Ovary (tissue), 9 donors: ENCODE measurements around the gene NME7. TPM values are rescaled to one million over a fixed set of nuclear protein-coding genes. Genes with fewer than 3 reads are reported as not detected.

ENCODE experiments used
- DNase-seq, 5 donors: peaks; one replicate each; pipeline ENCODE4 v3.0.0-alpha.2; 2019 to 2020
- H3K27ac ChIP-seq, 2 donors: fragments of 200-600 bp; one replicate each; pipeline versions ENCODE4 v1.5.1 to v1.8.0; 2019 to 2022
- H3K27me3 ChIP-seq: fragments of 200-600 bp; one replicate; pipeline ENCODE4 v1.8.0; 2022
- H3K36me3 ChIP-seq: fragments of 200-600 bp; sonication (generic); one replicate; pipeline ENCODE4 v1.5.1; 2019
- H3K4me1 ChIP-seq: one replicate; pipeline ENCODE4 v1.8.1; 2013; ENCODE audit warnings: mild to moderate bottlenecking, moderate library complexity; ENCODE audit not compliant: insufficient read depth
- H3K4me3 ChIP-seq: fragments of 200-600 bp; sonication (generic); one replicate; pipeline ENCODE4 v1.5.1; 2017
- H3K9me3 ChIP-seq, 2 donors: fragments of 200-600 bp in 1 of 2; sonication (generic) in 1 of 2; one replicate each; pipeline versions ENCODE4 v1.5.1 to v1.8.1; 2013 to 2019; ENCODE audit warnings: mild to moderate bottlenecking in 1 of 2, moderate library complexity in 1 of 2
- CTCF ChIP-seq, 3 donors: fragments of 450-650 bp in 2 of 3; fragments of 200-600 bp in 1 of 3; IDR thresholded peaks; one replicate each; pipeline versions ENCODE4 v1.5.1 to v1.8.0; 2016 to 2022; ENCODE audit warnings: antibody characterized with exemption in 3 of 3, mild to moderate bottlenecking in 1 of 3
- EP300 ChIP-seq: sonication (generic); formaldehyde crosslinking; IDR thresholded peaks from one replicate; pipeline ENCODE4 v1.6.1; 2017; ENCODE audit warnings: antibody characterized with exemption
- POLR2A ChIP-seq: fragments of 450-650 bp; IDR thresholded peaks from one replicate; pipeline ENCODE4 v1.6.1; 2017; ENCODE audit warnings: antibody characterized with exemption, mild to moderate bottlenecking, moderate library complexity
- WGBS, 3 donors: extraction: QIAGEN DNeasy Blood & Tissue Kit in 1 of 3; methylation state at CpG; one replicate each; pipeline versions ENCODE4 v1.1.5 to v1.1.7; 2013 to 2017; 5-methylcytosine and 5-hydroxymethylcytosine counted together
- intact Hi-C, 4 donors: fragments of 100-400 bp; cut with DNase I; formaldehyde crosslinking; loops; one replicate each; pipeline versions ENCODE4 v1.11.0 to v1.15.1; 2022 to 2023
- polyA plus RNA-seq, 2 donors: library from polyadenylated mRNA; stranded (reverse); fragments of 200-250 nt in 1 of 2; fragments of 350-450 nt in 1 of 2; fragmentation: Illumina TruSeq in 1 of 2; extraction: RNeasy Lipid Tissue Mini Kit (QIAGEN cat#74804) in 1 of 2; gene quantifications; one replicate each; pipeline ENCODE4 v1.2.3, GENCODE V29; 2013 to 2014
- total RNA-seq, 7 donors: library from RNA; depleted of rRNA in 2 of 7; stranded (reverse); fragments of >200 nt in 2 of 7; fragmentation: NEBNext Ultra II Directional in 3 of 7; extraction: Animal tissue kit (Norgen Biotek cat#: 25700) in 3 of 7; gene quantifications; one replicate each; pipeline versions ENCODE4 v1.1.0 to v1.2.4, GENCODE V29; 2016 to 2023
- donor health status: DM: no; HTN: no; CAD: no; lungs with moderate emphysema.
- donor health status: DM: no; HTN: no; CAD: no.
- donor health status: Bipolar disorder and iron deficiency.
- donor health status: DM: yes; HTN: yes; CAD: no.
- donor health status: DM: no; HTN: no; CAD: no.
- donor health status: DM: yes; HTN: yes; CAD: no.

NME7 gene
- total and polyA plus RNA-seq, 9 donors = 14.2 to 30.0 (median 18.4) TPM

GRCh38 chr1:169106921-169107602, 260.5 kb downstream of the NME7 start:
- H3K4me1 ChIP-seq = peaks cover 8% of the 10 kb centered on the region

GRCh38 chr1:169106095-169106920, 261.3 kb downstream of the NME7 start, which contains the start of gene ATP1B1:
Gene ATP1B1 (plus strand): TSS chr1:169106690. CDS start chr1:169106830, 140 bp downstream.
- Histone ChIP-seq H3K27me3 (no peaks in the 10 kb centered on the region), H3K36me3 (no peaks in the 10 kb centered on the region), H3K27ac (peak within 1 kb of the TSS; percentile 58 to 88), H3K9me3 (no peaks in the 10 kb centered on the region), H3K4me1 (peaks cover 7% of the 10 kb centered on the region), H3K4me3 (peak within 1 kb of the TSS; percentile 93)
- intact Hi-C loops = loop anchor here in 3 of 4 donors (5.0 to 10.0 kb wide), 3 partner anchors 378 to 502 kb away; partner anchors contain the start of gene SLC19A2 (in 2 of the 3)
- WGBS, 3 donors = 0 to 1% (median 0%) methylated on average over 51 to 100 of the region's 100 CpGs
- DNase-seq = peak; percentile 89 to 93 (median 90)
- no peak for TF ChIP-seq EP300
- TF ChIP-seq CTCF (IDR thresholded peaks at IDR 0.05) = peak; percentile 73 to 88 (median 77)
- TF ChIP-seq POLR2A = peak; percentile 86

More at GRCh38 chr1:169106921-169107602, 260.5 kb downstream of the NME7 start:
- 0 to 2% (median 0%) methylated on average over 18 to 41 of the region's 41 CpGs for WGBS, 3 donors
- Histone ChIP-seq H3K9me3 (no peaks in the 10 kb centered on the region), H3K27ac (peak overlapping the region; percentile 58 to 88), H3K36me3 (no peaks in the 10 kb centered on the region), H3K27me3 (no peaks in the 10 kb centered on the region), H3K4me3 (peak overlapping the region; percentile 93)
- DNase-seq = peak in 2 of 5 donors; percentile 36 to 37
- TF ChIP-seq CTCF (IDR thresholded peaks at IDR 0.05) (no peak), EP300 (no peak), POLR2A (no peak)
- intact Hi-C loops = loop anchor here in 3 of 4 donors (5.0 to 10.0 kb wide), 3 partner anchors 378 to 502 kb away; partner anchors contain the start of gene SLC19A2 (in 2 of the 3)

GRCh38 chr1:169105434-169106094, 262.0 kb downstream of the NME7 start:
- intact Hi-C loops = loop anchor here in 3 of 4 donors (5.0 to 10.0 kb wide), 3 partner anchors 379 to 501 kb away; partner anchors contain the start of gene SLC19A2 (in 2 of the 3)
- Histone ChIP-seq H3K27ac (peak overlapping the region; percentile 58 to 88), H3K36me3 (no peaks in the 10 kb centered on the region), H3K4me3 (peak overlapping the region; percentile 93), H3K9me3 (no peaks in the 10 kb centered on the region), H3K4me1 (peaks cover 3% of the 10 kb centered on the region), H3K27me3 (no peaks in the 10 kb centered on the region)
- TF ChIP-seq CTCF (IDR thresholded peaks at IDR 0.05) (no peak), POLR2A (no peak), EP300 (no peak)
- 3 to 4% (median 4%) methylated on average over 28 to 47 of the region's 47 CpGs for WGBS, 3 donors
- peak; percentile 72 to 84 (median 80) for DNase-seq

- no peak for TF ChIP-seq CTCF (IDR thresholded peaks at IDR 0.05)
- TF ChIP-seq POLR2A = no peak
- Histone ChIP-seq H3K4me3 (no peak overlapping the region), H3K9me3 (no peaks in the 10 kb centered on the region), H3K27ac (peak overlapping the region in 1 of 2 donors; percentile 88), H3K27me3 (no peaks in the 10 kb centered on the region), H3K4me1 (peaks cover 3% of the 10 kb centered on the region), H3K36me3 (no peaks in the 10 kb centered on the region)
- 33 to 58% (median 43%) methylated on average over 6 of the region's 6 CpGs for WGBS, 3 donors
- intact Hi-C loops = loop anchor here in 3 of 4 donors (5.0 to 10.0 kb wide), 3 partner anchors 380 to 500 kb away; partner anchors contain the start of gene SLC19A2 (in 2 of the 3)
- DNase-seq = peak in 3 of 5 donors; percentile 32 to 40 (median 36)
These were observed 262.5 kb downstream of the NME7 start for GRCh38 chr1:169105087-169105433.
